Effector memory CD4-positive, alpha-beta T cell (primary cell): Measurements from ENCODE around the gene FUBP3.

Source experiments
- DNase-seq, 3 donors: peaks; one replicate each; pipeline ENCODE4 v3.0.0-alpha.2; 2020
- H3K27ac ChIP-seq: 2 replicates; pipeline ENCODE4 v1.7.0; 2013; ENCODE audit warnings: mild to moderate bottlenecking, low read length, moderate library complexity; ENCODE audit not compliant: insufficient read depth, poor library complexity, severe bottlenecking
- H3K27me3 ChIP-seq: replicated peaks from 2 replicates; pipeline ENCODE4 v1.7.0; 2013; ENCODE audit warnings: mild to moderate bottlenecking, low read length; ENCODE audit not compliant: insufficient read depth, control insufficient read depth, poor library complexity, severe bottlenecking
- H3K36me3 ChIP-seq: 2 replicates; pipeline ENCODE4 v1.7.0; 2013; ENCODE audit warnings: mild to moderate bottlenecking, low read length, moderate library complexity; ENCODE audit not compliant: control insufficient read depth, insufficient read depth
- H3K4me1 ChIP-seq: 2 replicates; pipeline ENCODE4 v1.7.0; 2013; ENCODE audit warnings: low read length, mild to moderate bottlenecking; ENCODE audit not compliant: control insufficient read depth, insufficient read depth, poor library complexity, severe bottlenecking
- H3K4me3 ChIP-seq: 2 replicates; pipeline ENCODE4 v1.7.0; 2013; ENCODE audit warnings: low read length, low read depth, mild to moderate bottlenecking; ENCODE audit not compliant: insufficient read depth, poor library complexity, severe bottlenecking
- H3K9me3 ChIP-seq: 2 replicates; pipeline ENCODE4 v1.7.0; 2013; ENCODE audit warnings: mild to moderate bottlenecking, low read length, moderate library complexity; ENCODE audit not compliant: control insufficient read depth

FUBP3 gene

DNA sequence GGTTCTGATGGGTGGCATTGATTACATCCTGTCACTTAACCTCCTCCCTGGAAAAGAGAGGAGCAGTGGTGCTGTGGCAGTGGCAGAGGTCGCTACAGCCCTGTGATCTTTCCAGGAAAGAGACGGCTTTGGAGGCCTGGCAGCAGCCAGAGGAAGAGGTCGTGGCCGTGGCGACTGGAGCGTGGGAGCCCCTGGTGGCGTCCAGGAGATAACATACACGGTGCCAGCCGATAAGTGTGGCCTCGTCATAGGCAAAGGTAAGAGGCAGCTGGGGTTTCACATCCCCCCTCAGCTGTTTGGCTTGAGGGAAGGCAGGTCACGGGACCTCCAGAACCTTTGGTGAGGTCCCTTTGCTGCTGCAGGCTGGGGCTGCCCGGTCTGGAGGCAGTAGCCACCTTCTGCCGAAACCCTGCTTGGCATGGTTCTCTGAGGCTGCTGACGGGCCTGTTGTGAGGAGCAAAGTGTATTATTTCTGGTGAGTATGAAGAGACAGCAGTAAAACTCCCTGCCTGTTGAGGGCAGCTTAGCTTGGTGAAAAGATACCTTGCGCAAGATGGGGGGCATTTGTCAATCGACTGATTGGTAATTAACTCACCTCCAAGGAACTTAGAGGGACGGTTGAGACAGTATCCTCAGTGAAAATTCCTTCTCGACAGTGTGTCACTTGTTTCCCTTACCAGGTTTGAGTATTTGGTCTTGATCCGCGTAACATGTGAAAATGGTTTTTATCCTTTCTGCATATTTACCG is 47.0 kb downstream of the FUBP3 start:
- no peak for DNase-seq
- H3K36me3 ChIP-seq, result peaks cover 77% of the 10 kb centered on the region

DNA sequence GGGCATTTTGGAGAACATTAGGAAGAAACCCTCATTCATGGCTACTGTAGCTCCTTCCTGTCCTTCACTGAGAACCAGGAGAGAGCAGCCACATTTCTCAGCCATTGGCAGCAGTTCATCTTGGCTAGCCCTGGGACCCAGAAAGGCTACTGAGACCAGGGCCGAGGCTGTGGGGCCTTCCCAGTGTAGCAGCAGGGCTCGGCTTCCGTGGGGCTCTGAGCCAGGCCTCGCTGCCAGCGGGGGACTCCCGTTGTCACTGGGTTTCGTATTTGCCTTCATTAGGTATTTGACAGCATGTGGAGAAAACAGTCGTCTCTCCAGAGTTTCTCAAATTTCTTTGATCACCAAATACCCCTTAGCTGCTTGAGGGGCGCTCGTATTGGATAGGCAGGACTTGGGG is 47.7 kb downstream of the FUBP3 start:
- H3K9me3 ChIP-seq, result no peaks in the 10 kb centered on the region
- peaks cover 83% of the 10 kb centered on the region for H3K36me3 ChIP-seq
- H3K4me3 ChIP-seq, result no peak overlapping the region
- DNase-seq, result no peak
- H3K27ac ChIP-seq, result no peak overlapping the region
- no peaks in the 10 kb centered on the region for H3K4me1 ChIP-seq
- H3K27me3 ChIP-seq, result no peaks in the 10 kb centered on the region

More for the DNA sequence above, 47.0 kb downstream of the FUBP3 start:
- H3K4me3 ChIP-seq, result no peak overlapping the region
- H3K27ac ChIP-seq, result no peak overlapping the region
- no peaks in the 10 kb centered on the region for H3K27me3 ChIP-seq
- H3K4me1 ChIP-seq, result no peaks in the 10 kb centered on the region
- H3K9me3 ChIP-seq, result no peaks in the 10 kb centered on the region

DNA sequence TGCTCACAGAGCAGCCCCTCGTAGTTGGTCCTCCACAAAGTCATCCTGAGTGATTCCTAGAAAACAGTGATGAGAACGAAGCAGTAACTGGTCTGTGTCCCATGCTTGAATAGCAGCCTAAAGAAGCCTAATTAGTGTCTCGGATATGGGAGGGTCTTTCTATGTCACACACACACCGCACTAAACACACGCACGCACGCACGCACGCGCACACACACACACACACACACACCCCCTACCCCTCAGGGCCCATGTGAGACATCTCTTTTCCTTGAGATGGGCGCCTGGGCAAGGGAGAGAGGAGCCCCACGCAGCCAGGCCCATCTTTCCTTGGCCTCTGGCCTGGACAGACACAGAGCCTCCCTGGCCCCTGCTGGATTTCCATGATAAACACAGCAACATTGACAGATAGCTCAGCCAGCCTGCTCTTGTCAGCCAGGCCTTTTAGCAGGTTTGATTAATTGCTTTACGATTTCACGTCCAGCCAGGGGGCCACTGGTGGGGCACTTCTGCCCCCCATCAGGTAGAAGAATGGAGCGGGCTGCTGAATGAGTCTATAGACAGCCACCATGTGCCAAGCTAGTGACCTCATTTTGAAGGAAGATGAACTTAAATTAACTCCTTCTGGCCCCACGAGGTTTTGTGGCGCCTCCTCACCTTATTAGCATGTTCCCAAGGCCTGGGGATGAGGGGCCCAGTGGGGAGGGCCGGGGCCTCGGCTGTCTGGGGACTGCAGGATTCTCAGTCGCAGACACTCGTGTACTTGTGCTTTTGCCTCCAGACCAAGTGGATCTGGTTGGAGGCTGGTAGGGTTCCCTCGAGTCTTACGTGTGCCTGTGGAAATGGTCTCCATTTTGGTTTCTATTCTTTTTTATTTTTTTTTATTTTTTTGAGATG is 48.8 kb downstream of the FUBP3 start:
- H3K27me3 ChIP-seq, result no peaks in the 10 kb centered on the region
- H3K9me3 ChIP-seq, result no peaks in the 10 kb centered on the region
- H3K36me3 ChIP-seq, result peaks cover 87% of the 10 kb centered on the region
- no peak overlapping the region for H3K27ac ChIP-seq
- H3K4me1 ChIP-seq, result no peaks in the 10 kb centered on the region
- H3K4me3 ChIP-seq, result no peak overlapping the region
- DNase-seq, result no peak

DNA sequence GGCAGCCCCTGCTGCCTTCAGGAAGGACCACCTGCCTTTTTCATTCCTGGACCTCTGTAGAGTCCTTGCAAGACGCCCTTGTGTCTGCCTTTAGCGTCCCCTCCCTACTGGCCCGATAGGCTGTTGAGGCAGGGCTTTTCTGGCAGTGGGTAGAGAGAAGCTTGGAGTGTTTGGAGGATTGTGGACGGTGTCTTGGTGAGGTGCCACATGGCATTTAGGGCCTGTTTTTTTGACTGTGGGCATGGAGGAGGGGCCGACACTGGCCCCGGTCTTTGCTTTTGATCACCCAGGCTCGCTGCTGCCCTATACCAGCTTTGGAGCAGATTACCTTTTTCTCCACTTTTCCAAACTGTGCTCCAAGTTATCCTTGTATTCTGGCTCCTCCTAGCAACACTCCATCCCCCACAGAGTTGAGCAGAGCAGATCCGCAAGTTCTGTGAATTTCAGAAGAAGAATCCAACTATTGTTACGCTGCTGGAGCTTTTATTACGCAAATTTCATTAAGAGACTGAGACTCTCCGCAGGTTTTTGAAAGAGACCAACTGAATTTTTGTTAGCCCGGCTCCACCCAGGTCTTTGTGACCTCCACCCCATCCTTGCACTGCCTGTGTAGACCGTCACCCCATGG is 50.2 kb downstream of the FUBP3 start:
- peaks cover 87% of the 10 kb centered on the region for H3K36me3 ChIP-seq

DNA sequence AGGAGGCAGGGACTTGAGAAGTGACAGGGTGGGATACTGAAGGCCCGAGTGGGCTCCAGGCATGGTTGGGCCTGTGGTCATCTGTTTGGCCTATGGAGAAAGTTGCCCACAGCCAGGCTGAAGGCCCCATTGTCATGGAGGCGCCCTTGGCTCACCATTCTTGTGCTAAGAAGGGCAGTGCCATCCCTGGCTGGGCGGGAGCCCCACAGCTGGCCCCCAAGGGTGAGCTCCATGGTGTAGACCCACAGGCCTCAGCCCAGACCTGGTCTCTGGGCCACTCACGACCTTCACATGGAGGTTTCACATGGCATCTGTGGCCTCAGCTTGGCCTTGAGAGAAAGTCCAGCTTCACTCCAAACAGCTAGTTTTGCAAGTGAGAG is 50.7 kb downstream of the FUBP3 start:
- no peaks in the 10 kb centered on the region for H3K9me3 ChIP-seq
- no peaks in the 10 kb centered on the region for H3K27me3 ChIP-seq
- no peak for DNase-seq
- H3K27ac ChIP-seq, result no peak overlapping the region
- peaks cover 92% of the 10 kb centered on the region for H3K36me3 ChIP-seq
- no peaks in the 10 kb centered on the region for H3K4me1 ChIP-seq
- no peak overlapping the region for H3K4me3 ChIP-seq

More for the DNA sequence above, 50.2 kb downstream of the FUBP3 start:
- Histone ChIP-seq H3K9me3 (no peaks in the 10 kb centered on the region), H3K4me1 (no peaks in the 10 kb centered on the region), H3K27ac (no peak overlapping the region), H3K4me3 (no peak overlapping the region), H3K27me3 (no peaks in the 10 kb centered on the region)
- no peak for DNase-seq

DNA sequence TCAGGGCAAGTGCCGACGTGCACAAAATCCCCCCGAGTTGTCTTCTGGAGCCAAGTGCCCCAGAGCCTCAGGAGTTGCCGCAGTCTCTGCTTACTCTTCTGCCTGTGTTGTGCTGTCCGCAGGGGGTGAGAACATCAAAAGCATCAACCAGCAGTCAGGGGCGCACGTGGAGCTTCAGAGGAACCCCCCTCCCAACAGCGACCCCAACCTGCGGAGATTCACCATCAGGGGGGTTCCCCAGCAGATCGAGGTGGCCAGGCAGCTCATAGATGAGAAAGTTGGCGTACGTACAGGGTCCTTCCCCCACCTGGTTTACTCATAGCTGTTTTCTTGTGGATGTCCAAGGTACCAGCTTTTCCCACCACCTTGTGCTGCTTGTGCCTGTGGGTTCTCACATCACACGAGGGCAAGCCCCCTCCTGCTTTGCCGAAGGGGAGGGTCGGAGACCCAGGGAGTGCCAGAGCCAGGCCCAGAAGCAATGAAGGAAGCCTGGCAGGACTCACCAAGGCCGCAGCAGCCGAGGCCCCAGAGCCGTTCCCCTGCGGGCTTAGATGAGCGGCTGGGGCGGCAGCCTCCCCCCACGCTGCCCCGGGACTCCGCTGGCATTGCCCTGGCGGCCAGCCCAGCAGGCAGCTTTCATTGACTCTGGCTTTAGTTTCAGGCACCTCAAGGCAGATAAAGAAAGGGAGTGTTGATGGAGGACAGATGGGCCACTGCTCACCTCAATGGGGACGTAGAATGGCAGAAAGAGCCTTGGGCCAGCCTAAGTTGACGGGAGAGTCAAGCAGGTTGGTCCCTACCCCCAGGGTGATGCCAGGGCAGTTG is 51.3 kb downstream of the FUBP3 start:
- Histone ChIP-seq H3K4me3 (no peak overlapping the region), H3K4me1 (no peaks in the 10 kb centered on the region), H3K27ac (no peak overlapping the region), H3K27me3 (no peaks in the 10 kb centered on the region), H3K9me3 (no peaks in the 10 kb centered on the region), H3K36me3 (peaks cover 93% of the 10 kb centered on the region)
- DNase-seq, result no peak

DNA sequence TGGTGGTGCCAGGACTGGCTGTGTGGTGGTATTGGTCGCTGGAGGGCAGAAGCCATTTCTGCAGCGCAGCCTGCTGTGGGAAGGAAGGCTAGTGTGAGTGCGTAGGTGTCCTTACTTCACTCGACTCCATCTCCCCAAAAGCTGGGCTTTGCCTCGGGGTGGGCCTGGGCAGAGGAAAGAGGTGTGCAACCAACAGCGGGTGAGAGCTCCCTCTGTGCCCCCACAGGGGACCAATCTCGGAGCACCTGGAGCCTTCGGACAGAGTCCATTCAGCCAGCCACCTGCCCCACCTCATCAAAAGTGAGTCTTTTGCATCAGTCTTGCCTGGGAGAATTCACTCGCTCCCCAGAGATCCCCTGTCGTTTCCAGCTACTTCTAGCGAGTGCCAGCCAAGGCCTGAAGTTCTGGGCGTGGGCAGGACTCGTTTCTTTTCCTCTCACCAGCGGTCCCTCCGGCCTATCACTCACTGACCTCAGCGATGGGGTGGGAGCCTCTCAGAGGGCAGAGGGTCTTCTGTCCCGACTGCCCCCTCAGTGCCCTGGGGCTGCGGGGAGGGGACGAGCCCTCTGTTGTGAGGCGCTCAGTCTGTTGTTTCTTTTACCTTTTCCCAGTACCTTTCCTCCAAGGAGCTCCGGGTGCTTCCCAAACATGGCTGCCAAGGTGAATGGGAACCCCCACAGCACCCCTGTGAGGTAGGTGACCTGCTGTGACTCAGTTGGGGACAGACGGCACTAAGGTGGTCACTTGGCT is 52.1 kb downstream of the FUBP3 start:
- Histone ChIP-seq H3K4me1 (no peaks in the 10 kb centered on the region), H3K27ac (no peak overlapping the region), H3K4me3 (no peak overlapping the region), H3K36me3 (peaks cover 92% of the 10 kb centered on the region), H3K27me3 (no peaks in the 10 kb centered on the region), H3K9me3 (no peaks in the 10 kb centered on the region)
- DNase-seq, result no peak

DNA sequence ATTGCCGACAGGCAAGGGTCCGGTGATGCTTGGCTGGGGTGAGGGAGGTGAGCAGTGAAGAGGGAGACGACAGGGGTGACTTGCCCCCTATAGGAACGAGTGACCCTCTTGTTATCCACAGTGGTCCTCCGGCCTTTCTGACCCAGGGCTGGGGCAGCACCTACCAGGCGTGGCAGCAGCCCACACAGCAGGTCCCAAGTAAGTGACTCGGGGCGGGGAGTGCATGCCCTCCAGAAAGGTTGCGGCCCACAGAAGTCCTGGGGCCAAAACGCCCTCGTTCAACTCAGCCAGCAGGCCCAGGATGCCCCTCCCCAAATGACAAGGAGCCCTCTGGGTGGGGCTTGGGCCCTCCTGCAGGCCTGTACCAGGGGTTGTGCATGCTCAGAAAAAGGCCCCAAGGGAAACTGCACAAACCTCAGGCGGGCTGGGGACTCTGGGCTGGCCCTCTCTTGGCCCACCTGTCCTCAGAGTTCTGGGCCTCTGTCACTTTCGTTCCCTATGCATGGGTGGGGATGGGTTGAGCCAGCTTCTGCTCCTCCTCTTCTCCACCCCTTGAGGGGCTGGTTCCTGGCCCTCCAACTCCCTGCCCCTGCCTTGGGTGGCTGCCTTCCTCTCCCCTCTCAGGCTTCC is 52.8 kb downstream of the FUBP3 start:
- Histone ChIP-seq H3K27me3 (no peaks in the 10 kb centered on the region), H3K4me1 (no peaks in the 10 kb centered on the region), H3K36me3 (peaks cover 86% of the 10 kb centered on the region), H3K4me3 (no peak overlapping the region), H3K27ac (no peak overlapping the region), H3K9me3 (no peaks in the 10 kb centered on the region)
- no peak for DNase-seq

DNA sequence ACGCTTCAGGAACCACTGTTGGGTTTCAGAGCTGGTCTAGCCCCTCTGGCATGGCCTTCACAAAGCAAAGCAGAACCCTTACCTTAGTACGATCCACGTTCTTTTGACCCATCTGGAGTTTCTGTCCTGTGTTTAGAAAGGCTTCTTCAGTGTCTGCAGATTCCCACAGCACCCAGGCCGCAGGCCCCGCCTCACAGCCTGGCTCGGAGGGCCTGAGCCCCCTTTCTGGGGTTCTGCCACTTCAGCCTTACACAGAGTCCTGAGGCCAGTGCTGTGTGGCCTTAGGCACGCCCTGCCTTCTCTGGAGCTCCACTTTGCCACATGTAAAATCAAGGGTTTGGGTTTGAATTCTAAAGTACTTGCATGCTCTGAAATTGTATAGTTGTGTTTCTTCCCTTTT is 53.5 kb downstream of the FUBP3 start:
- no peak overlapping the region for H3K27ac ChIP-seq
- peaks cover 79% of the 10 kb centered on the region for H3K36me3 ChIP-seq
- no peaks in the 10 kb centered on the region for H3K27me3 ChIP-seq
- H3K4me1 ChIP-seq, result no peaks in the 10 kb centered on the region
- DNase-seq, result no peak
- no peak overlapping the region for H3K4me3 ChIP-seq
- no peaks in the 10 kb centered on the region for H3K9me3 ChIP-seq
